Measurements from ENCODE around the gene CAMTA1.
"Not testable (repeated sequence)": the region's sequence is repeated elsewhere in the genome, so short reads cannot be mapped to it uniquely, and the experiment has no call there.

CAMTA1 gene

DNA sequence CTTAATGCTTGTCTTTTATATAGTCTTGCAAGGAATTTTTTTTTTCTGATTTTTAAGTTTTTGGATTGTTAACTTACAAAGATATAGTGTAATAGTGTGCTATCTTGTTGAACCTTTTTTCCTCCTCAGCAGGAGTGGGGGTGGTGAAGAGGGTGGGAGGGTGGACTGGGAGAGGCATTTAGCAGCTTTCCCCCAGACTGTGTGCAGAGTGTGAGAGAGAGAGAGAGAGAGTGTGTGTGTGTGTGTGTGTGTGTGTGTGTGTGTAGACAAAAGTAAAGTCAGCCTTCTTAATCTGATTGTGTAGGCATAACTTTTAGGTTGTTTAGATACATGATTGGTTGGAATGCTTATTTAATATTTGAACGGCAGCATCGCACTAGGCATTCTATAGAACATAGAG is 4.9 kb downstream of the CAMTA1 start:
- peaks cover 75% of the 10 kb centered on the region for H3K4me1 Mint-ChIP-seq
- no peak overlapping the region for H3K27ac Mint-ChIP-seq
- no peaks in the 10 kb centered on the region for H3K27me3 Mint-ChIP-seq
- H3K36me3 Mint-ChIP-seq: peaks cover 6% of the 10 kb centered on the region
- H3K9me3 Mint-ChIP-seq: no peaks in the 10 kb centered on the region
- no peak overlapping the region for H3K4me3 Mint-ChIP-seq

- H3K9me3 Mint-ChIP-seq: no peaks in the 10 kb centered on the region
- no peaks in the 10 kb centered on the region for H3K36me3 Mint-ChIP-seq
- H3K4me3 Mint-ChIP-seq: no peak overlapping the region
- H3K27ac Mint-ChIP-seq: no peak overlapping the region
- H3K4me1 Mint-ChIP-seq: peaks cover 57% of the 10 kb centered on the region
- no peaks in the 10 kb centered on the region for H3K27me3 Mint-ChIP-seq
Observed at GRCh38 chr1:6794164-6794563, 8.9 kb downstream of the CAMTA1 start.

- no peaks in the 10 kb centered on the region for H3K27me3 Mint-ChIP-seq
- H3K4me3 Mint-ChIP-seq: no peak overlapping the region
- no peaks in the 10 kb centered on the region for H3K9me3 Mint-ChIP-seq
- H3K27ac Mint-ChIP-seq: no peak overlapping the region
- peaks cover 2% of the 10 kb centered on the region for H3K36me3 Mint-ChIP-seq
- peaks cover 54% of the 10 kb centered on the region for H3K4me1 Mint-ChIP-seq
Observed at GRCh38 chr1:6795203-6795602, 9.9 kb downstream of the CAMTA1 start.

GRCh38 chr1:6795661-6796060 is 10.4 kb downstream of the CAMTA1 start:
- Mint-ChIP-seq H3K27me3 (no peaks in the 10 kb centered on the region), H3K36me3 (peaks cover 2% of the 10 kb centered on the region), H3K27ac (no peak overlapping the region), H3K9me3 (no peaks in the 10 kb centered on the region), H3K4me3 (no peak overlapping the region), H3K4me1 (peaks cover 54% of the 10 kb centered on the region)

GRCh38 chr1:6796095-6796494 is 10.8 kb downstream of the CAMTA1 start:
- Mint-ChIP-seq H3K36me3 (peaks cover 2% of the 10 kb centered on the region), H3K4me3 (no peak overlapping the region), H3K27me3 (no peaks in the 10 kb centered on the region), H3K4me1 (peaks cover 55% of the 10 kb centered on the region), H3K27ac (no peak overlapping the region), H3K9me3 (no peaks in the 10 kb centered on the region)

DNA sequence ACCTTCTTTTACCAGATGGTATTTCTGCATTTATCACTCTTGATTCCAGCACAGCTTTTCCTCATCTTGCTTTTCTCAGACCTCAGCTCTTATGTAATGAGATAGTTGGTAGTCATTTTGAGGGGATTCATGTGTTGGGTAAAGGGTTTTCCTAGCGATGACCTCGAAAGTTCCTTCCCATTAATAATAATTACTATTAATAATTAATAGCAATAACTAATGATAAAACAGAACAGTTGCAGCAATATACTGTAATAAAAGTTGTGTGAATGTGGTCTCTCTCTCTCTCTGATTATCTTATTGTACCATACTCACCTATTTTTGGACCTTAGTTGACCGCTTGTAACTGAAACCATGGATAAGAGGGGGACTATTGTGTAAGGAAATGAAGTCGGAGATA is 14.2 kb downstream of the CAMTA1 start:
- H3K27ac Mint-ChIP-seq: no peak overlapping the region
- H3K36me3 Mint-ChIP-seq: peaks cover 2% of the 10 kb centered on the region
- H3K27me3 Mint-ChIP-seq: no peaks in the 10 kb centered on the region
- H3K4me3 Mint-ChIP-seq: no peak overlapping the region
- no peaks in the 10 kb centered on the region for H3K9me3 Mint-ChIP-seq
- H3K4me1 Mint-ChIP-seq: peaks cover 47% of the 10 kb centered on the region

DNA sequence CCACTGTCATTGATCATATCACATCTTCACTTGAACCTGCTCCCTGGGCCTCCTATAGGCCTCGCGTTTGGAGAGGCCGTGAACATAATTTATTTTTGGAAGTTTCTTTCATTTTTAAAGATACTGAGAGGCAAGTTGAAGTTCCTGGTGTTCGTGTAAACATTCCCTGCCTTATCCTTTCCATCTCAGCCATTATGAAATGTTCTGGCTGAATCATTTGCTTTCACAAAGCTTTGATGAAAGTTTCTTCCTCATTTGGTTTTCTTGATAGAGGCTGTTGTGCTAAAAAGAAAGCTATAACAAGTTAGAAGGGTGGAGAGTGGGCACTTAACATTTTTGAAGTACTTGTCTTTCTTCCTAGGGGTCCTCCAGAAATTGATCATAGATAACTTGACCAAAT is 15.5 kb downstream of the CAMTA1 start:
- no peak overlapping the region for H3K4me3 Mint-ChIP-seq
- H3K27me3 Mint-ChIP-seq: no peaks in the 10 kb centered on the region
- no peak overlapping the region for H3K27ac Mint-ChIP-seq
- no peaks in the 10 kb centered on the region for H3K9me3 Mint-ChIP-seq
- peaks cover 42% of the 10 kb centered on the region for H3K4me1 Mint-ChIP-seq
- H3K36me3 Mint-ChIP-seq: peaks cover 2% of the 10 kb centered on the region

- peaks cover 41% of the 10 kb centered on the region for H3K4me1 Mint-ChIP-seq
- H3K27ac Mint-ChIP-seq: no peak overlapping the region
- H3K36me3 Mint-ChIP-seq: peaks cover 2% of the 10 kb centered on the region
- H3K4me3 Mint-ChIP-seq: no peak overlapping the region
- H3K9me3 Mint-ChIP-seq: no peaks in the 10 kb centered on the region
- H3K27me3 Mint-ChIP-seq: no peaks in the 10 kb centered on the region
Observed at GRCh38 chr1:6801199-6801598, 15.9 kb downstream of the CAMTA1 start.

- Mint-ChIP-seq H3K4me3 (no peak overlapping the region), H3K4me1 (peaks cover 36% of the 10 kb centered on the region), H3K27me3 (no peaks in the 10 kb centered on the region)
Observed at GRCh38 chr1:6801966-6802365, 16.7 kb downstream of the CAMTA1 start.

GRCh38 chr1:6802454-6802853 is 17.2 kb downstream of the CAMTA1 start:
- peaks cover 2% of the 10 kb centered on the region for H3K36me3 Mint-ChIP-seq
- peaks cover 34% of the 10 kb centered on the region for H3K4me1 Mint-ChIP-seq
- no peak overlapping the region for H3K4me3 Mint-ChIP-seq
- no peaks in the 10 kb centered on the region for H3K9me3 Mint-ChIP-seq
- H3K27ac Mint-ChIP-seq: no peak overlapping the region
- no peaks in the 10 kb centered on the region for H3K27me3 Mint-ChIP-seq

More at GRCh38 chr1:6801966-6802365, 16.7 kb downstream of the CAMTA1 start:
- Mint-ChIP-seq H3K27ac (no peak overlapping the region), H3K9me3 (no peaks in the 10 kb centered on the region), H3K36me3 (peaks cover 2% of the 10 kb centered on the region)

GRCh38 chr1:6802893-6803292 is 17.6 kb downstream of the CAMTA1 start:
- no peak overlapping the region for H3K27ac Mint-ChIP-seq
- no peaks in the 10 kb centered on the region for H3K9me3 Mint-ChIP-seq
- peaks cover 2% of the 10 kb centered on the region for H3K36me3 Mint-ChIP-seq
- no peak overlapping the region for H3K4me3 Mint-ChIP-seq
- no peaks in the 10 kb centered on the region for H3K27me3 Mint-ChIP-seq
- H3K4me1 Mint-ChIP-seq: peaks cover 34% of the 10 kb centered on the region

- H3K4me3 Mint-ChIP-seq: no peak overlapping the region
- H3K9me3 Mint-ChIP-seq: no peaks in the 10 kb centered on the region
- peaks cover 34% of the 10 kb centered on the region for H3K4me1 Mint-ChIP-seq
- H3K27ac Mint-ChIP-seq: no peak overlapping the region
- peaks cover 2% of the 10 kb centered on the region for H3K36me3 Mint-ChIP-seq
- no peaks in the 10 kb centered on the region for H3K27me3 Mint-ChIP-seq
Observed at GRCh38 chr1:6803357-6803756, 18.1 kb downstream of the CAMTA1 start.

DNA sequence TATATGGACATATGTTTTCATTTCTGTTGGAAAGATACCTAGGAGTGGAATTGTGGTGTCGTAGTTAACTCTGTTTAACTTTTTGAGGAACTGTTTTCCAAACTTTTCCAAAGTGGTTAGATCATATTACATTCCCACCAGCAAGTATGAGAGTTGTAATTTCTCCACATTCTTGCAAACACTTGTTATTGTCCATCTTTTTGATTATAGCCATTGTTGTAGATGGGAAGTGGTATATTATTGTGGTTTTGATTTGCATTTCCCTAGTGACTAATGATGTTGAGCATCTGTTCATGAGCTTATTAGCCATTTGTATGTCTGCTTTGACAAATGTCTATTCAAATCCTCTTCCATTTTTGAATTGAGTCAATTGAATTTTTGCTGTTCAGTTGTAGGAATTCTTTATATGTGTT is 19.8 kb downstream of the CAMTA1 start:
- Mint-ChIP-seq H3K27me3 (no peaks in the 10 kb centered on the region), H3K36me3 (no peaks in the 10 kb centered on the region), H3K4me3 (peak overlapping the region; percentile 23), H3K27ac (no peak overlapping the region), H3K4me1 (peaks cover 29% of the 10 kb centered on the region), H3K9me3 (no peaks in the 10 kb centered on the region)

GRCh38 chr1:6807782-6808181 is 22.5 kb downstream of the CAMTA1 start:
- peaks cover 27% of the 10 kb centered on the region for H3K4me1 Mint-ChIP-seq
- no peak overlapping the region for H3K27ac Mint-ChIP-seq
- H3K4me3 Mint-ChIP-seq: no peak overlapping the region
- no peaks in the 10 kb centered on the region for H3K36me3 Mint-ChIP-seq
- no peaks in the 10 kb centered on the region for H3K9me3 Mint-ChIP-seq
- no peaks in the 10 kb centered on the region for H3K27me3 Mint-ChIP-seq

GRCh38 chr1:6809461-6809860 is 24.2 kb downstream of the CAMTA1 start:
- Mint-ChIP-seq H3K27me3 (no peaks in the 10 kb centered on the region), H3K36me3 (no peaks in the 10 kb centered on the region), H3K9me3 (no peaks in the 10 kb centered on the region), H3K27ac (no peak overlapping the region), H3K4me1 (peaks cover 32% of the 10 kb centered on the region), H3K4me3 (no peak overlapping the region)

DNA sequence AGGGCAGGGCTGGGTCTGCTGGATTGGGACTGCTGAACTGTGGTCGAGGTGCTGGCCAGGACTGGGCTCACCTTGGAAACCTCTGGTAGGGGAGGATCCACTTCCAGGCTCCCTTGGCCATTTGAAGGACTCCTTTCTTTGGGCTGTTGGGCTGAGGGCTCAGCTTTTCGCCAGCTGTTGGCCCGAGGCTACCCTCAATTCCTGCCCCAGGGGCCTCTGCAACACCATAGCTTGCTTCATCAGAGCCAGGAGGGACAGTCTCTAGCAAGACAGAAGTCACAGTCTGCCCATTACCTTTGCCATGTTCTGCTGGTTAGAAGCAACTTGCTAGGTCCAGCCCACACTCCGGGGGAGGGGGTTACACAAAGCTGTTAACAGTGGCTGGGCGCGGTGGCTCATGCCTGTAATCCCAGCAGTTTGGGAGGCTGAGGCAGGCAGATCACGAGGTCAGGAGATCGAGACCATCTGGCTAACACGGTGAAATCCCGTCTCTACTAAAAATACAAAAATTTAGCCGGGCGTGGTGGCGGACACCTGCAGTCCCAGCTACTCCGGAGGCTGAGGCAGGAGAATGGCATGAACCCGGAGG is 25.0 kb downstream of the CAMTA1 start:
- not testable (repeated sequence) for H3K36me3 Mint-ChIP-seq, H3K27me3 Mint-ChIP-seq, H3K27ac Mint-ChIP-seq, H3K9me3 Mint-ChIP-seq
- Mint-ChIP-seq H3K4me3 (peak overlapping the region; percentile 30), H3K4me1 (peaks cover 35% of the 10 kb centered on the region)

DNA sequence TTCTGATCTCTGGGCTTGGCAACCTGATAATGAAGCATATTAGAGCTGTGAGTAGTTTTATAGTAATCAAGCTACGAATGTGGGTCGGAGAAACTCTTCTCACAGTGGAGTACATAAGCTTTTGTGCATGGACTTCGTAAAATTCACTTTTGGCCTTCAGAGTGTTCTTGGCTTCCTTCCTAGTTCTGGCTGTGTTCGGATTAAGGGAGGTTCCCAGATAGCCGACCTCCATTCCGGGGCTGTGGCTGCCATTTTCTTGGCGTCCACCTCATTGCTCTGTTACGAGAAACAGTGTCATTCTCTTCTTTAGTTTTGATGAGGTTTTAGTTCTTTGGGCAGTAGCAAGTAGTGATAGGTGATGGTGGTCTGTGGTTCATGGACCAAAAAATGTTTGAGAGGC is 26.3 kb downstream of the CAMTA1 start:
- Mint-ChIP-seq H3K36me3 (no peaks in the 10 kb centered on the region), H3K4me1 (peaks cover 48% of the 10 kb centered on the region), H3K4me3 (no peak overlapping the region), H3K27ac (no peak overlapping the region), H3K9me3 (no peaks in the 10 kb centered on the region), H3K27me3 (no peaks in the 10 kb centered on the region)
